COLO668 (cell line): ENCODE results near the gene CNOT11.
"Not testable (repeated sequence)": the region's sequence is repeated elsewhere in the genome, so short reads cannot be mapped to it uniquely, and the experiment has no call there.

Experiments used
- DNase-seq: peaks from one replicate; lab custom pipeline; 2025; ENCODE audit not compliant: unreplicated experiment; lab: John Stamatoyannopoulos, UW

Gene CNOT11

DNA sequence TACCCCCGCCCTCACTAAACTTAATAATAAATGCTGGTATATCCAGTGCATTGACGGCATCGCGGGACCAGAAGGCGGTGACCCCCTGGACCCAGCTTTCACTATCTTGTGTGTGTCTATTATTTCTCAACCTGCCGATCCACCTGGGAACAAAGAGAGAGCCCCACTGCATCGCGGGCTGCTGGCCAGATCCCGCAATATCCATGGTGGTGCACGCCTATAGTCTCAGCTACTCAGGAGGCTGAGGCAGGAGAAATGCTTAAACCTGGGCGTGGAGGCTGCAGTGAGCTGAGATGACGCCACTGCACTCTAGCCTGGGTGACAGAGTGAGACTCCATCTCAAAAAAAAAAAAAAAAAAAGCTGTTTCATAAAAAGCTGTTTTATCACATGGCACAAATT lies 7.8 kb upstream of the CNOT11 start:
- DNase-seq: not testable (repeated sequence)

DNA sequence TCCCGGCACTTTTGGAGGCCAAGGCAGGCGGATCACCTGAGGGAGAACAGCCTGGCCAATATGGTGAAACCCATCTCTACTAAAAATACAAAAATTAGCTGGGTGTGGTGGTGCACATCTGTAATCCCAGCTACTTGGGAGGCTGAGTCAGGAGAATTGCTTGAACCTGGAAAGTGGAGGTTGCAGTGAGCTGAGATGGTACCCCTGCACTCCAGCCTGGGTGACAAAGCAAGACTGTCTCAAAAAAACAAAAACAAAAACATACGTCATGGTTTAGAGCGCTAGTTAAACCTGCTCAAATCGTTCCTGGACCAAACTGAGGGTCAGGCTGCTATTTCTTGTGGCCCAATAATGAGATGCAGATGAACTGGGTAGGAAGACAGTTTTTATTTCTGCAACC lies 7.2 kb upstream of the CNOT11 start:
- not testable (repeated sequence) for DNase-seq

DNA sequence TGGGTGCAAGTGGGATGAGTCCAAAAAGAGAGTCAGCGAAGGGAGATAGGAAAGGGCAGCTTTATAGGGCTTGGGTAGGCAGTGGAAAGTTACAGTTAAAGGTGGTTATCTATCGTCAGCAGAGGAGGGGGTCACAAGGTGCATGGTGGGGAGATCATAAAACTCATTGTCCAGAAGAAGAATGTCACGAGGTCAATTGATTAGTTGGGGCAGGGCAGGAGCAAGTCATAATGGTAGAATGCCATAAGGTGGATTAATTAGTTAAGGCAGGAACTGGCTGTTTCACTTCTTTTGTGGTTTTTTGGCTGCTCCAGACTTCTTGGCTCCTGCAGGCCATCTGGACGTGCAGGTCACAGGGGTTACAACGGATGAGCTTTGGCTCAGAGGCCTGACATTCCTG lies 3.9 kb upstream of the CNOT11 start:
- not testable (repeated sequence) for DNase-seq

DNA sequence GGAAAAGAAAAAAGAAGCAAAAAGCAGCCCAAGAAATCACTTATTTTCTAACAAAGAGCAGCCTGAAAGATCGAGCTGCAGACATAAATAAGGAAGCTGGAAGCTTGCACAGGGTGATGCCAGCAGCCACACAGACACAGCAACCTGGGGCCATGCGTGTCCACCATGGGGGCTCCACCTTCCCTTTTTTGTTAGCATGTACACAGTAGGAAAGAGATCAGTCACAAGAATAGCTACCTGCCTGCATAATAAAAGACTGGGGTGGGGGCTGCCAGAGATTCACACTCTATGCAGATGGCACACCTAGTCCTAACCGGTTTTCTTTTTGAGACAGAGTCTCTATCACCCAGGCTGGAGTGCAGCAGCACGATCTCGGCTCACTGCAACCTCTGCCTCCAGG lies 2.9 kb upstream of the CNOT11 start:
- DNase-seq: no peak

DNA sequence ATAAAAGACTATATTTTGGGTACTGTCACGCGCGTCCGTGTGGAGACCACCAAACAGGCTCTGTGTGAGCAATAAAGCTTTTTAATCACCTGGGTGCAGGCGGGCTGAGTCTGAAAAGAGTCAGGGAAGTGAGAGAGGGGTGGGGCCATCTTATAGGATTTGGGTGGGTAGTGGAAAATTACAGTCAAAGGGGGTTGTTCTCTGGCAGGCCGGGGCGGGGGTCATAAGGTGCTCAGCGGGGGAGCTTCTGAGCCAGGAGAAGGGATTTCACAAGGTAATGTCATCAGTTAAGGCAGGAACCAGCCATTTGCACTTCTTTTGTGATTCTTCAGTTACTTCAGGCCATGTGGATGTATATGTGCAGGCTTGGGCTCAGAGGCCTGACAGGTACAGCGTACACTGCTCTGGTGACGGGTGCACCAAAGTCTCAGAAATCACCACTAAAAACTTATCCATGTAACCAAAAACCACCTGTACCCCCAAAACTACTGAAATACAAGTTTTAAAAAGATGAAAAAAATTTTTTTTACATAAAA lies 1.4 kb upstream of the CNOT11 start:
- not testable (repeated sequence) for DNase-seq

DNA sequence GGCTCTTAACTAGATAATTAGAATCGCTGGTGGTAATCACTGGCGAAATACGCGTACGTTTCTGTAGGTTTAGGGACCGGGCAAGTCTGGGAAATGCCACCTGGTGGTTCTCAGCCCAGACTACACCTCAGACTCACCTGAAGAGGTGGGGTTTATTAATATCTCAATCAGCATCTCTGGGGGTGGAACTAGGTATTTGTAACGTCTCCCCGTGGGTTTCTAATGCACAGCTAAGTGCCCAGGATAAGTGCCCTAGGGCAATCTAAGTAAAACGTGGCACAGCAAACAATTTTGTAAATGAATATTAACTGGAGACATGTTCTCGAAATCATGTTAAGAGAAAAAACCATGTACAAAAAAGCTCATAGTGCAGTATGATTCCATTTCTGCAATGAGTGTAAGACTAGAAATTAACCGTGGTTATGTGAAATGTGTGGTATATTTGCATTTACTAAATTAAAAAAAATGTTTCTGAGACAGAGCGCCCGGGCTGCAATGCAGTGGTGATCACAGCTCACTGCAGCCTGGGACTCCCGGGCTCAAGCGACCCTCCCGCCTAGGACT lies 760 bp upstream of the CNOT11 start:
- peak; percentile 65 for DNase-seq

DNA sequence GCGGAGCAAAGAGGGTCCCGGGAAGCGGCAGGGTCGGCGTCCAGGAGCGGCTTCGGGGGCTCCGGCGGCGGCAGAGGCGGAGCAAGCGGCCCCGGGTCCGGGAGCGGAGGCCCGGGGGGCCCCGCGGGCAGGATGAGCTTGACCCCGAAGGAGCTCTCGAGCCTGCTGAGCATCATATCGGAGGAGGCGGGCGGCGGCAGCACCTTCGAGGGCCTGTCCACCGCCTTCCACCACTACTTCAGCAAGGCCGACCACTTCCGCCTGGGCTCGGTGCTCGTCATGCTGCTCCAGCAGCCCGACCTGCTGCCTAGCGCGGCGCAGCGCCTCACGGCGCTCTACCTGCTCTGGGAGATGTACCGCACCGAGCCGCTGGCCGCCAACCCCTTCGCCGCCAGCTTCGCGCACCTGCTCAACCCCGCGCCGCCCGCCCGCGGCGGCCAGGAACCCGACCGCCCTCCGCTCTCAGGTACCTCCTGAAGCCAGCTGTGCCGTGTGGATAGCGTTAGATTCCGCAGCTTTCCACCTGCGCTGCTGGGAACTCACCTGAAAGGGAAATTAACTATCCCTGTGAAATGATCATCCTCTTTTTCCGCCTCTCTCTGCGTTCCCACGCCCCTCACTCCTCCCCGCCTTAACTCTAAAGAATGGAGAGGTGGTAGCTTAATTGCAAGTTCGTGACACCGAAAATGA lies 472 bp downstream of the CNOT11 start:
- DNase-seq: peak; percentile 74

DNA sequence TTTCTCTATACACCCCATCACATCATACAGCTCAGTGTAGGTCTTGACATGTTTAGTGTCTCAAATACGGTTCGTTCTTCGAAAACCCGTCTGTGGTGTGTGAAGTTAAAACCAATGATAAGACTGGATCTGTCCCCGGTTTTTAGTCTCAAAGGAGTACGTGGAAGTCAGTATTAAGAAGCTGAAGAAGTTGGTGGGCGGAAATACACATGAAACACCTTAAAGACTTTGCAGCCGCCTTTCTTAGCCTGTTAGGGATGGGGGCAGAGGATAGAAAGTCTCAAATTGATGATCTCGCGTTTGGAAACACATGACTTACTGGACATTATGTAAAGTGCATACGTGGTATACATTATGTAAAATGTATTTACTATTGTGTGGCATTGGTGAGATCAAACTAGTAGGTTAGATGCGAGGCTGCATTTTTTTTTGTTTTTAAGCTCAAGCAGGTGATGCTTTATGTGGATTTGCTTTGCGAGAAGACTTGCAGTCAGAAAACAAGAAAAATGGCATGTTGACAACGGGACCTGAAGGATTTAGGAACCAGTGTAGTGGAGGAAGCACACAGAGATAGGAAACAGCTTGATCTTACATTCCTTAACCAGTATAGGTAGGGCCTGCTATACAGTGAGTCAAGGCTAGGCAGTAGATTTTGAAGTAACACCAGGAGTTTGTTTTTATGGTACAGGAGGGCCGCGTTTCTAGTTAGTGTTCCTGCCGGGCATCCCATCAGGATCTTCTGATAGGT lies 1.2 kb downstream of the CNOT11 start:
- DNase-seq: no peak

DNA sequence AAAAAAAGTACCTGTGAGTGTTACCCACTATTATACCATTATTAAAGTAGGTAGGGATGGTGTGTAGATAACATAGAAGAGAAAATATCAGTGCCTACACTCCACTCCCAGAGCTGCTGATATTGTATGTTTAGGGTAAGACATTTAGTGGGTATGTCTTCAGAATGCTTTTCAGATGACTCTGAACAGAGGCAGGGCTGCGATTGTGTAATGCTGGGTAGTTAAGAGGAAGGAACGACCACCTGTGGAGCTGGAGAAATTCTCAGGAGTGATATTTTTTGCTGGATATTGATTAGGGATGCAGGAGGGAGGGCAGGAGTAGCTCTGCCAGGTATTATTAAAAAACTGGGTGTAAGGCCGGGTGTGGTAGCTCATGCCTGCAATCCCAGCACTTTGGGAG lies 2.8 kb downstream of the CNOT11 start:
- no peak for DNase-seq

DNA sequence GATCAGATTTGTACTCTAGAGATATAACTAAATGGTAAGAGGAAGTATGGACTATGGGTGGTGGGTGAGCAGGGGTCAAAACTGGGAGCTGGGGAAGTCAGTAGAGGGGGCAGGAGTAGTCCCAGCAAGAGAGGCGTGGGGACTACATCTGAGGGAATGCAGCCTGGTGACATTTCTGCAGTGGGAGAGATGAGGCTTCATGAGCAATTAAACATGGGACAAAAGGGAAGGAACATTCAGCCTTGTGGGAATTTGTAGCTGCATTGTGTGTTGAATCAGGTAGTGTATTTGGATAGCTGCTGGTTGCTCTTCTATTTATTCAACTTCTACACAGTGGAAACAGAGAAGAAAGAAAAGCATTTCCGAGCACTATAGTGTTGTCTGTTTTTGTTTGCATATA lies 3.6 kb downstream of the CNOT11 start:
- no peak for DNase-seq

DNA sequence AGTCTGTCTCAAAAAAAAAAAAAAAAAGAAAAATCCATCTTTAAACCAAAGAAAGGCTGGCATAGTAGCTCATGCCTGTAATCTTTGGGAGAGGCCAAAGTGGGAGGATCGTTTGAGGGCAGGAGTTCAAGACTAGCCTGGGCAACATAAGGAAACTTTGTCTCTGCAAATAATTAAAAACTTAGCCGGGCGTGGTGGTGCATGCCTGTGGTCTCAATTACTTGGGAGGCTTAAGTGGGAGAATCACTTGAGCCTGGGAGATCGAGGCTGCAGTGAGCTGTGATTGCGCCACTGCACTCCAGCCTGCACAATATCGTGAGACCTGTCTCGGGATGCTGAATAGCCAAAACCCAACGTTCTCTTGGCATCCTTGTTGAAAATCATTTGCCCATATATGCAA lies 6.1 kb downstream of the CNOT11 start:
- no peak for DNase-seq

DNA sequence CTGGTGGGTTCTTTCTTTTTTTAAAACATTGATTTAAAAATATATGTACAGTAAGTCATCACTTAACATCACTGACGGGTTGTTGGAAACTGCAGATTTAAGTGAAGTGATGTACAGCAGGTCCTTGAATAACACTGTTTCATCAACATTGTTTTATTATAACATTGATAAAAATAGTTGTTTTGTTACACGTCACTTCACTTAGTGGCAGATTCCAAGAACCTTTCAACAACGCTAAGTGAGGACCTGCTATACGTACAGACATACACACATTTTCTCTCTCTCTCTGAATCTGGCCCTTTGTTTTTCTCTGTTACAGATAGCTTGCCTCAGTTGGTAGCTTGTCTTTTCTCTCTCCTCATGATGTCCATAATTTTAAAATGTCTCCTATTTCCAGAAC lies 9.5 kb downstream of the CNOT11 start:
- no peak for DNase-seq

DNA sequence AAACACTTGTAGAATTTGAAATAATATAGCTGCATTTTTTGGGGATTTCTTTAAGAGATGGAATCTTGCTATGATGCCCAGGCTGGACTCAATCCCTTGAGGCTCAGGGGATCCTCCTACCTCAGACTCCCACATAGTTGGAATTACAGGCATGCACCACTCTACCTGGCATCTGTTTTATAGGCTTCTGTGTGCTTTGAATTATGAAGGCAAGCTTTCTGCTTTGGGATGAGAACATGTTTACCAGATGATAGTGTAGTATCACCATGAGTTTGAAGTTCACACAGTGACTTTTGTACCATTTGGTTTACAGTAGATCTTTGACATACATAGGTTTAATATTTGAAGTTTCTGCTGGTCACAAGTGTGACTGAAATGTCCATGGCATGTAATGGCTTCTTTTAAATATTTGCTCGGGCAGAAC lies 10.7 kb downstream of the CNOT11 start:
- DNase-seq: no peak

DNA sequence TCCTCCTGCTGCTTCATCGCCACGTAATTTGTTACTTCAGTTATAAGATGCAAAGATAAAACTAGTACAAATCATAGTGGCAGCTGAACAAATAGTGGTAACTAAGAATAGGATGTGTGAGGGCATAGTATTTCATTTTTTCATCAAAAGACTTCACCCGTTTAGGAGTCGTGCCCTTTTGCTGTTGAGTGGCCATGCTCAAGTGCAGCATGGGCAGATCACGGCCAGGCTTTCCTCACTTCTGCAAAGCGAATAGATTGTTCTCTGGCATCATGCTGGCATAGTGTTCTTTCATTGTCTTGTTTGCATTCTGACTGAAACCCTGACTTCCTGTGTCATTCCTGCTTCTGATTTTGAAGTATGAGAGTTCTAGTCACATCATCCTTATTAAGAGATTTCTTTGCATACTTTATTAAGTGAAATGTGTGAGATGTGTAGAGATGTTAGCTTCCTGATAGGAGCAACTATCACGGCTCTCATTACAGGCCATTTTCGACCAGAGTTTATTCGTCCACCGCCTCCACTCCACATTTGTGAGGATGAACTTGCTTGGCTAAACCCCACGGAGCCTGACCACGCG lies 11.8 kb downstream of the CNOT11 start:
- no peak for DNase-seq

DNA sequence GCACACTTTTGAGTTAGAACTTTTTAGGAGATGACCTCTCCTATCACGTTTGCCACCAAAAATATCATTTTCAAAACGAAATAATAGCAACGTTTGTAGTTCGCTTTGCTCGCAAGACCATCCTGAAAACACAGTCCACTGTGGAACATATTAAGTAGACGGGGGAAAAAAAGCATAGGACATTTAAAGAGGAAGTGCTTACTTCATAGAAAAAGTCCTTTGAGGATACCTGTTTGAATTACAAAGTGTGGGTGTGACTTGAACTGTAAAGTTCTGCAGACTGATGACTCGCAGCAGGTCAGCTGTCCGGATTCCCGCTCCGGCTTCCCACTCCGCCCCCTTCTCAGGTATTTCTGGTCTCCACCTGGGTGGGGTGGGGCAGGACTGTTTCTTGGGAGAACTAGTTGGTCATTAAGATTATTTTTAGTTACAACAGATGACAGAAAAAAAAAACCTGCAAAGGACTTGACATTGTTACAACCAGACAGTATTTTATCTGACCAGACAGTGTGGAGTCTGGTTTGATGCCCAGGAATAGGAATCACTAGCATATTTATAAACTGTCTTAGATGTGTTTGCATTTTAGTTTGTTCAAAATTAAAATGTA lies 13.3 kb downstream of the CNOT11 start:
- no peak for DNase-seq

DNA sequence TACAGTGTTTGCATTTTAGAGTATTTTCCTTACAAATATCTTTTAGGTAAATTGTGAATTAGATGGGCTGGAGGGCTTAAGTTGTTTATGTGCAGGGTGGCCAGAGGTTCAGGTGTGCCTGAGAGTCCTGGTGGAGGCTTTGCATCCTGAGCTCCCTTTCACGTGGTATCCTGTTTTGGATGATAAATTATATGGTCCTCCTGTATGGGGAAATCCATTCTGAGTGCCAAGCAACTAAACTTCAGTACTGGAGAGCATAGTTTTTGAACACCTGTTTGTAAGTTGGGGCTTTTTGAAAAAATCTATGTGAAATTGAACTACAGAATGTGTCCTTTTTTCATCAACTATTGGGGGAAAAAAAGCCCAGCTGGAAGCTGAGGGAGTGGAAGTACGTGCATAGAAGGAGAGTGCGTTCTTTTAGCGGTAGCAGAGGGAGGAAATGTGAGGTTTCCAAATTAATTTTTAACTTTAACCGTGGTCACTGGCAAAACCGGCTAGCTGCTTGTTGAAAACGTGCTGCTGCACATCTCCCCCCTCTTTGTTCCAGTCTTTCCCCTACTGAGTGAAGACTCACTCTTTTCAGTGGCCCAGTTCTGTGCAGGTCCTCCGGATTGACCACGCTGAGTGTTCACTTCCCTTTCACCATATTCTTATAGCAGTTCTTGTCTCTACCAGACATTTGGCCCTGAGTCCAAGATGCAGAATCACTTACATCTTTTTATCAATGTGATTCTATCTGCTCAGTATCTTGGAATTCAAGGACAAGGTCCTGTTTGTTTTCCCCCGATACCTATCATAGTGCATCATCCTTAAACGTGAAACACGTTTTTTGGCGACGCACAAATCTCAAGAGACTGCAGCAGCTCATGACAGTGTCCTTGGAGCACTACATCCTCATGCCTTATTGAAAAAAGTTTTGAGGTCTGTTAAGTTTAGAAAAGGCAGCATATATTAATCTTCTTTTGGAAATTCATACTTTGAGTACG lies 15.3 kb downstream of the CNOT11 start:
- DNase-seq: no peak

DNA sequence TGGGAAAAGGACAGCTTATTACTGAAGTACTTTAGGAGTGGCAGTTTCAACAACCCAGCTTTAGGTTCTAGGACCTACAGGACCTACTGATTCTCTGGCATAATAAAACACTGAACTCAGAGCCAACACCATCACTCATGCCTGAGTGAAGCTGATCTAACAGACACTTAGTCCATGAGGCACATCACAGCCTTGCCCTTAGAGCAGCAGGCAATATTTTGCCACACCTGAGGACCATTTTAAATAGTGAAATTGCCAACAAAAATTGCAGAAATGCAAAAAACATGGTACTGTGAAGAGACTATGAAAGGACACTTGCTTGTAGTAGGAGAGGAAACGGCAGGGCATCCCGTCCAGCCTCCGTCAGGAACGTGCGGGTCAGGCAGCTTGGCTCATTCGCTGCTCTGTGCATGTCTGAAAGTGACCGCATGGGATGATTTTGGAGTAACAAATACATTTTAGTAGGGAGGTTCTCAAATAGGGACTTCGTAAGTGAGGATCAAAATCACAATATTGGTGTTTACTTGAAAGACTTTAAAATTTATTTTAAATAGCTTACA lies 18.1 kb downstream of the CNOT11 start:
- DNase-seq: no peak

DNA sequence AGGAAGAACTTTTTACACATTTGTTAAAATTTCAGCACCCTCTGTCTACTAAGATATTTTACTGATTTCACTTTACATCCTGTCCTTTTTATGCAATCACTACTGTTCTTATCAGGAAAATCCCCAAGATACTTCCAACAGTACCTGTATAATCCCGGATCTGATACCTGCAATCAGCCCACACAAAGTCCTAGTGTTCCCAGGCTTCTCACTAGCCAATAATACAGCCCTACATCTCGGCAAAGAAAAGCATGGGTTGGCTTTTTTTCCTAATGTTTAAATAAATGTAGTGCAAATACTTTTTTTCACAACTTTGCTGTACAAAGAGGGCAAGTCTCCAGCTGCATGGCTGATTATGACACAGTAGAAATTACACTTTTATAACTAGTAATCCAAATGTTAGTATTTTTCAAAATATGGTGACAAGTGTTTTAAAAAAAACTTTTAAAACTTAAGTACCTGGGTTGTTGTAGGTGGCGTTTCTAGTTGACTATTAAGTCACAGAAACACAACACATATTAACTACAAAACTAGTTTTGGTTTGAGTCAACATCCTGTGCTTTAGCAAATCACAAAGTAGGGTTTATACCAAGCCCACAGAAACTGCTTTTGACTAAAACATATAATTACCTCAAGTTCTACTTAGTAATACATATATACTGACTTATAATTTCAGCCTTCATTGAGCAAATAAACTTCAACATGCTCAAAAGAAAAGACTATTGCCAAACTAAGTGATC lies 19.5 kb downstream of the CNOT11 start:
- DNase-seq: no peak

DNA sequence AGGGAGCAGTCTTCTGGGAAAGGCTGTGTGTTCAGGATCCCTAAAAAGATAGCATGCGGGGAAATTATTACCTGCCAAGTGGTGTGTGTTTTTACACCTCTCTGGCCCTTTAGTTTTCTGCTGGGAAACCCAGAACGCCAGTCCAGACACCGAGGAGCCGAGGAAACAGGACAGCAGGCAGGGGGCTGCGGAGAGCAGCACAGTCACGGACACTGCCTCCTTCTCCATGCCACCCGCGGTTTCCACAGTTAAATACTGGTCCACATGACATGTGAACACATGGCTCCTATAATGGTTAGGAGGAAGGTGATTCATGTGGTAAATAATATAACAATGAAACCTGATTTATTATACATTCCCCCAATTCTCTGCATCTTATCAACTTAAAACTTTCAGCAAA lies 20.4 kb downstream of the CNOT11 start:
- DNase-seq: no peak
